Upper lobe of left lung (tissue), 6 donors: ENCODE results near the gene FCGR1A. TPM values are rescaled to one million over a fixed set of nuclear protein-coding genes. Genes with fewer than 3 reads are reported as not detected.
"Not testable (repeated sequence)": the region's sequence is repeated elsewhere in the genome, so short reads cannot be mapped to it uniquely, and the experiment has no call there.

Source experiments
- ATAC-seq, 2 donors: fragments of 200-7000 bp; cut with Tn5 transposase; one replicate each; pipeline ENCODE4 v1.9.1; 2022; ENCODE audit warnings: mild to moderate bottlenecking in 2 of 2, moderate library complexity in 2 of 2; ENCODE audit not compliant: low FRiP score in 2 of 2
- DNase-seq, 2 donors: peaks; one replicate each; pipeline ENCODE4 v3.0.0-alpha.2; 2019 to 2020
- H3K27ac ChIP-seq, 4 donors: fragments of 200-600 bp; sonication (generic); one replicate each; pipeline ENCODE4 v1.5.1; 2016 to 2019
- H3K27me3 ChIP-seq, 4 donors: fragments of 200-600 bp; sonication (generic); one replicate each; pipeline ENCODE4 v1.5.1; 2017 to 2019
- H3K36me3 ChIP-seq, 4 donors: fragments of 200-600 bp; sonication (generic); one replicate each; pipeline ENCODE4 v1.5.1; 2016 to 2019
- H3K4me1 ChIP-seq, 4 donors: fragments of 200-600 bp; sonication (generic); one replicate each; pipeline ENCODE4 v1.5.1; 2018 to 2019
- H3K4me3 ChIP-seq, 4 donors: fragments of 200-600 bp; sonication (generic); one replicate each; pipeline ENCODE4 v1.5.1; 2017 to 2019; ENCODE audit warnings: mild to moderate bottlenecking in 2 of 4, moderate library complexity in 1 of 4
- H3K9me3 ChIP-seq, 4 donors: fragments of 200-600 bp; sonication (generic); one replicate each; pipeline ENCODE4 v1.5.1; 2018 to 2019
- CTCF ChIP-seq, 6 experiments: fragments of 450-650 bp in 4 of 6; fragments of 200-600 bp in 2 of 6; sonication (generic) in 2 of 6; IDR thresholded peaks; one replicate each; pipeline ENCODE4 v1.5.1; 2016 to 2019; ENCODE audit warnings: antibody characterized with exemption in 6 of 6
- EP300 ChIP-seq, 4 donors: sonication (generic); formaldehyde crosslinking; IDR thresholded peaks; one replicate each; pipeline ENCODE4 v1.5.1; 2017; ENCODE audit warnings: antibody characterized with exemption in 4 of 4, control low read depth in 2 of 4
- POLR2A ChIP-seq, 4 donors: fragments of 450-650 bp; IDR thresholded peaks; one replicate each; pipeline ENCODE4 v1.5.1; 2016 to 2017; ENCODE audit warnings: antibody characterized with exemption in 4 of 4, mild to moderate bottlenecking in 2 of 4
- POLR2AphosphoS5 ChIP-seq, 2 donors: sonication (generic); formaldehyde crosslinking; IDR thresholded peaks; one replicate each; pipeline ENCODE4 v1.5.1; 2017; ENCODE audit warnings: antibody characterized with exemption in 2 of 2
- WGBS, 2 donors: methylation state at CpG; one replicate each; pipeline ENCODE4 v1.1.5; 2017 to 2018; 5-methylcytosine and 5-hydroxymethylcytosine counted together
- total RNA-seq, 6 donors: library from RNA; depleted of rRNA in 4 of 6; stranded (reverse); fragments of >200 nt in 4 of 6; gene quantifications; one replicate each; pipeline versions ENCODE4 v1.1.0 to v1.2.1, GENCODE V29; 2016 to 2021
- donor health status: DM: no; HTN: no; CAD: no; lungs with moderate emphysema.
- donor health status: DM: no; HTN: yes; CAD: no; lungs with severe emphysema.

FCGR1A gene
- total RNA-seq, 6 donors from 2014 or later, result 12.8 to 52.7 (median 26.3) TPM

- H3K9me3 ChIP-seq, H3K4me1 ChIP-seq, H3K27me3 ChIP-seq, H3K36me3 ChIP-seq: not testable (repeated sequence)
- H3K27ac ChIP-seq, result peak overlapping the region in 1 of 4 donors; percentile 90
- 39 to 43% methylated on average over 7 of the region's 7 CpGs for WGBS, 2 donors
- ATAC-seq, result peak in 1 of 2 donors; percentile 57
- peak overlapping the region in 3 of 4 donors; percentile 51 to 59 (median 57) for H3K4me3 ChIP-seq
- peak in 1 of 2 donors; percentile 48 for DNase-seq
- TF ChIP-seq POLR2A (IDR thresholded peaks at IDR 0.05), result peak in 1 of 4 donors; percentile 29
These were observed 28.4 kb downstream of the FCGR1A start for GRCh38 chr1:149810697-149811405.

- H3K36me3 ChIP-seq, H3K27me3 ChIP-seq, H3K9me3 ChIP-seq, H3K4me1 ChIP-seq: not testable (repeated sequence)
- peak overlapping the region in 3 of 4 donors; percentile 51 to 59 (median 57) for H3K4me3 ChIP-seq
- DNase-seq (peak in 1 of 2 donors; percentile 21), ATAC-seq (peak; percentile 30 to 69)
- H3K27ac ChIP-seq, result peak overlapping the region in 2 of 4 donors; percentile 87 to 90
- WGBS, 2 donors, result 9 to 11% methylated on average over 8 to 10 of the region's 14 CpGs
These were observed 29.0 kb downstream of the FCGR1A start for GRCh38 chr1:149811514-149811889.

GRCh38 chr1:149811890-149812829, 29.7 kb downstream of the FCGR1A start:
- ATAC-seq (peak; percentile 97), DNase-seq (peak; percentile 46 to 86)
- not testable (repeated sequence) for H3K9me3 ChIP-seq, H3K4me1 ChIP-seq, H3K36me3 ChIP-seq, H3K27me3 ChIP-seq
- peak overlapping the region; percentile 29 to 59 (median 54) for H3K4me3 ChIP-seq
- H3K27ac ChIP-seq, result peak overlapping the region; percentile 86 to 90 (median 88)
- WGBS, 2 donors, result 0 to 2% methylated on average over 28 to 33 of the region's 55 CpGs
- TF ChIP-seq CTCF (IDR thresholded peaks at IDR 0.05) (peak in 1 of 6 experiments; percentile 19), POLR2AphosphoS5 (IDR thresholded peaks at IDR 0.05) (peak; percentile 49 to 93), EP300 (IDR thresholded peaks at IDR 0.05) (peak in 1 of 4 donors; percentile 26), POLR2A (IDR thresholded peaks at IDR 0.05) (peak; percentile 15 to 92 (median 89))

GRCh38 chr1:149812893-149813801, 30.7 kb downstream of the FCGR1A start:
- not testable (repeated sequence) for H3K9me3 ChIP-seq, H3K27me3 ChIP-seq, H3K4me1 ChIP-seq, H3K36me3 ChIP-seq
- WGBS, 2 donors, result 3 to 6% methylated on average over 7 to 30 of the region's 62 CpGs
- ATAC-seq (peak; percentile 61 to 83), DNase-seq (peak; percentile 48 to 88)
- TF ChIP-seq POLR2AphosphoS5 (IDR thresholded peaks at IDR 0.05), result peak; percentile 84 to 85
- TF ChIP-seq POLR2A (IDR thresholded peaks at IDR 0.05), result peak in 3 of 4 donors; percentile 70 to 93 (median 81)
- TF ChIP-seq CTCF (IDR thresholded peaks at IDR 0.05), result peak in 2 of 6 experiments; percentile 18 to 30
- peak overlapping the region; percentile 86 to 90 (median 88) for H3K27ac ChIP-seq
- H3K4me3 ChIP-seq, result peak overlapping the region in 3 of 4 donors; percentile 51 to 59 (median 57)

GRCh38 chr1:149820387-149820786, 37.9 kb downstream of the FCGR1A start:
- H3K27me3 ChIP-seq, H3K27ac ChIP-seq, H3K4me3 ChIP-seq, H3K4me1 ChIP-seq, ATAC-seq, H3K36me3 ChIP-seq, DNase-seq, H3K9me3 ChIP-seq: not testable (repeated sequence)
- WGBS, 2 donors, result 81% methylated on average over 4 of the region's 5 CpGs; no CpG with 5 or more reads in 1 of the 2 donors

GRCh38 chr1:149826555-149826954, 44.1 kb downstream of the FCGR1A start:
- H3K27ac ChIP-seq, DNase-seq, H3K36me3 ChIP-seq, H3K4me3 ChIP-seq, H3K9me3 ChIP-seq, H3K27me3 ChIP-seq, H3K4me1 ChIP-seq: not testable (repeated sequence)
- no CpG with 5 or more reads among the region's 2 CpGs for WGBS, 2 donors
- ATAC-seq, result peak in 1 of 2 donors; percentile 49

- peak; percentile 63 to 70 for ATAC-seq
- not testable (repeated sequence) for DNase-seq, H3K27me3 ChIP-seq, H3K4me3 ChIP-seq, H3K9me3 ChIP-seq, H3K27ac ChIP-seq, H3K36me3 ChIP-seq, H3K4me1 ChIP-seq
- WGBS, 2 donors, result no CpG with 5 or more reads among the region's 32 CpGs
These were observed 49.3 kb downstream of the FCGR1A start for GRCh38 chr1:149831764-149832315.

- peak; percentile 94 to 95 for ATAC-seq
- no CpG with 5 or more reads among the region's 55 CpGs for WGBS, 2 donors
- not testable (repeated sequence) for H3K4me3 ChIP-seq, DNase-seq, H3K4me1 ChIP-seq, H3K9me3 ChIP-seq, H3K27me3 ChIP-seq, H3K36me3 ChIP-seq, H3K27ac ChIP-seq
These were observed 50.0 kb downstream of the FCGR1A start for GRCh38 chr1:149832316-149833126.
